NCI-H2107 treated with DMSO at 0.1 percent for 48 hours (cell line): ENCODE results near the gene IQSEC3.
"Not testable (repeated sequence)": the region's sequence is repeated elsewhere in the genome, so short reads cannot be mapped to it uniquely, and the experiment has no call there.

Experiments
- DNase-seq: peaks from one replicate; lab custom pipeline; 2025; ENCODE audit not compliant: unreplicated experiment; lab: John Stamatoyannopoulos, UW

The IQSEC3 gene

DNA sequence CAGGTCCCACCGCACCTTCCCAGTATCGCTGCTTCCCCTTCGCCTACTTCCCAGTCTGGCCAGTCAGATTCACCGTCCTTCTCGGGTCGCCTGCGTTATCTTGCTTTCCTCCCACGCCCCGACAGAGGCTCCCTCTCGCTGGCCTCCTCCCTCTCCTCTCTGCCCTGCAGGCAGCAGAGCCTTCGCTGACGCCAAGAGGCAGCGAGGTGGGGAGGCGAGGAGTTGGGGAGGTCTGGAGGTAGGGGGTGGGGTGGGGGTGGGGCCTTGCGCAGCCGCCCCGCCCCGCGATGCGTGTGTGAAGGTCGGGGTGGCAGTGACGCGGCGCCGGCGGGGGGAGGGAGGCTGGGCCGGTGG, at the start of gene IQSEC3:
Gene IQSEC3, plus strand, starts transcription at position 340 of the 354 bp plus-strand sequence. CDS start 116 bp downstream, outside the sequence.
- not testable (repeated sequence) for DNase-seq

DNA sequence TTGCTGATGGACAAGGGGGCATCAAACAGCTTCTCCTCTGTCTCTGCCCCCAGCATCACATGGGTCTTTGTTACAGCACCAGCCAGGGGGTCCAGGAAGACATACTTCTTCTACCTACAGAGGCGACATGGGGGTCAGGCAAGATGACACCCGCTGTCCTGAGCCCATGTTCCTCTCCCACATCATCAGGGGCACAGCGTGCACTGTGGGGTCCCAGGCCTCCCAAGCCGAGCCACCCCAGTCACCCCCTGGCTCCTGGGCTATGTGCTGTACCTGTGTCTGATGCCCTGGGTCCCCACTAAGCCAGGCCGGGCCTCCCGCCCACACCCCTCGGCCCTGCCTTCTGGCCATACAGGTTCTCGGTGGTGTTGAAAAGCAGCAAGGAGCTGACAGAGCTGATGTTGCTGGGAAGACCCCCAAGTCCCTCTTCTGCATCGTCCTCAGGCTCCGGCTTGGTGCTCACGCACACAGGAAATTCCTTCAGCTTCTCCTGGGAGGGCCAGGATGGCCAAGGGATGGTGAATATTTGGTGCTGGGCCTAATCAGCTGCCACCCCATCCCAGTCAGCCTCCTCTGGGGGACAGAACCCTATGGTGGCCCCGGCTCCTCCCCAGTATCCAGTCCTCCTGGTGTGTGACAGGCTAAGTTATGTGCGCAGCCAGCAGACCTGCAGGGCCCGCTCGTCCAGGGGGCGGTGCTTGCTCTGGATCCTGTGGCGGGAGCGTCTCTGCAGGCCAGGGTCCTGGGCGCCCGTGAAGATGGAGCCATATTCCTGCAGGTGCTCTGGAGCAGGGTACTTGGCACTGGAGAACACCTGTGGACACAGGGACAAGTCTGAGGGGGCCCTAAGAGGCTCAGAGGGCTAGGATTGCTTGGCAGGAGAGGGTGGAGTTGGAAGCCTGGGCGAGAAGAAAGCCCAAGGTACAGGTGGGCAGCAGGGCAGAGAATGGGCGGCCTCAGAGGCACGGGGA, 48.9 kb upstream of the IQSEC3 start:
- DNase-seq = not testable (repeated sequence)

DNA sequence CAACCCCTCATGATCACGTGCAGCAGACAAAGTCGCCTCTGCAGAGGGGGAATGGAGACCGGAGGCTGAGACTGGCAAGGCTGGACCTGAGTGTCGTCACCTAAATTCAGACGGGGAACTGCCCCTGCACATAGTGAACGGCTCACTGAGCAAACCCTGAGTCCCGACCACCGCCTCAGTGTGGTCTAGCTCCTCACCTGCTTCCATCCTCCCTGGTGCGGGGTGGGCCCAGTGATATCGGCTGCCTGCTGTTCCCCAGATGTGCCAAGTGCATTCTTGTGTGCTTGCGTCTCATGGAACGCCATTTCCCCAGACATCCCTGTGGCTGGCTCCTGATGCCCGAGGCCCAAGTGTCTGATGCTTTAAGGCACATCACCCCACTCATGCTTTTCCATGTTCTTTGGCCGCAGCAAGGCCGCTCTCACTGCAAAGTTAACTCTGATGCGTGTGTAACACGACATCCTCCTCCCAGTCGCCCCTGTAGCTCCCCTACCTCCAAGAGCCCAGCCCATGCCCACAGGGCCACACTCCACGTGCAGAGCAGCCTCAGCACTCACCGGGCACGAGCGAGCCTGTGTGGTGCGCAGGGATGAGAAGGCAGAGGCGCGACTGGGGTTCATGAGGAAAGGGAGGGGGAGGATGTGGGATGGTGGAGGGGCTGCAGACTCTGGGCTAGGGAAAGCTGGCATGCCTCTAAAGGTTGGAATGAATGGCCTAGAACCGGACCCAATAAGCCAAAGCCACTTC, 47.6 kb upstream of the IQSEC3 start:
- DNase-seq = not testable (repeated sequence)

DNA sequence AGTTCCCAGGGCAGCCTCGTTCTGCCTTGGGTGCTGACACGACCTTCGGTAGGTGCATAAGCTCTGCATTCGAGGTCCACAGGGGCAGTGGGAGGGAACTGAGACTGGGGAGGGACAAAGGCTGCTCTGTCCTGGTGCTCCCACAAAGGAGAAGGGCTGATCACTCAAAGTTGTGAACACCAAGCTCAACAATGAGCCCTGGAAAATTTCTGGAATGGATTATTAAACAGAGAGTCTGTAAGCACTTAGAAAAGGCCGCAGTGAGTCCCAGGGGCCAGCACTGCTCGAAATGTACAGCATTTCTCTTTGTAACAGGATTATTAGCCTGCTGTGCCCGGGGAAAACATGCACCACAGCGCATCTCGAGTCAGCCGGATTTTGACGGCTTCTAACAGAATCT, 46.7 kb upstream of the IQSEC3 start:
- not testable (repeated sequence) for DNase-seq

DNA sequence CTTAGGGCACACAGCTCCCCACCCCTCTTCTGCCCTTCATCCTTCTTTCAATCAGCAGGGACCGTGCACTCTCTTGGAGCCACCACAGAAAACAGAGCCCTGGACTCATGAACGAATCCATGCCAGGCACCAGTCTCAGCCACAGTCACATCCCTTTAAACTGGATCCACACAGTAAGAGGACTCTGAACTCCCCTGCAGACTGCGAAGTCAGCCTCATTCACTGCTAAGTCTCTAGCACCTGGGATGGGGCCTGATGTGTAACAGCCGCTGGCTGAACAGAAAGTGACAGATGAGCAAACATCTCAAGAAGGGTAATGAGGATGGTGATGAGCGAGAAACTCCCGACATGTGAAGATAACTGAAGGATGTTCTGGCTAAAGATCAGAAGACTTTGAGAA, 45.8 kb upstream of the IQSEC3 start:
- DNase-seq = no peak

DNA sequence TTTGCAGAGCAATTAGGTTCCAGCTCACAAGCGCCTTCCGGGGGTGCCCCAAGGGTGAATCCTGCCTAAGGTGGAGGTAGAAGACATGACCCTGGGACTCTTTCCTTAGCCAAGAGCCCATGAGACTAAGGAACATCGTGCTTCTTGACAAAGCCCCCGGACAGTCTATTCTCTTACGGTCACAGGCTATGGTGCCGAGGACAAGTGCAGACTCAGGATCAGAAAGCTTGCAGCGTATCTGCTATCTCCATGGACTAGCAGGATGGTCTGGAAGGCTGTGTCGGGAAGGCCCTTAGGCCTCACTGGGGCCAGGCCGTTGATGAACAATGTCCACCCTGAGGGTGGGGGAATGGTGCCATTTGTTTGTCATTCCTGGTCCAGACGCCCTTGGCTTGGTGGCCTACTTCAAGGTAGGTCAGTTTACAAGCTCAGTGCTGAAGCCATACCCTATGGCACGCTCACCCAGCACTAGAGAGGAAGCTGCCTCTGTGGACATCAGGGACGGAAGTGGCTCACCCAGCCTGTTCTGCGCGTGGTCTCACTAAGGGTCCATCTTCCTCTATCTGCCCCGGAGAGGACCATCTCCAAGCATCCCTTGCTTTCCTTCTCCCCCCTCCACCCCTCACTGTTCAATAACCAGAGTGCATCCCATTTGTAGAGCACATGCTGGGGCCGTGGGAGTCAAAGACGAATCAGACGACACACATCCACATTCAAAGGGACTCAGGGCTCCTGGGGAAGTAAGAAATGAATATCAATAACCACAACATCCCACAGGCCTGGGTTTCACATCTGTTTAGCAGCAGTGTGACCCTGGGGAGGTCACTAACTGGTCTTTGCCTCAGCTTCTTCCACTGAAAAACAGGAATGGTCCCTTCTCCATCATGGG, 45.0 kb upstream of the IQSEC3 start:
- DNase-seq = no peak

DNA sequence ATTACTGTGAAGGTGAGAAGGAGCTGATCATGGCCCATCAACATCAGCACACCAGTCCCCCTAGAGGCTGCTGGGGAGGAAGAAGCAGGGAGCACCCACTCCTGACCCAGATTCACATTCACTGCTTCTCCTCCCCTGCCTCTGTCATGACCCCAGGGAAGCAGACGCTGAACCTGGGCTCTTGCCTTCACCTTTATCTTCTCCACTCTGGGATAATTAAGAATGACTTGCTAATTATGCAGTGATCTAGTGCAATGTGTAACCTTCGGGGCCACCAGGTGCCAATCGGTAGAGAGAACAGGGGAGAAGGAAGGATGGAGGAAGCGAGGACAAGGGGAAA, 44.4 kb upstream of the IQSEC3 start:
- DNase-seq = no peak

DNA sequence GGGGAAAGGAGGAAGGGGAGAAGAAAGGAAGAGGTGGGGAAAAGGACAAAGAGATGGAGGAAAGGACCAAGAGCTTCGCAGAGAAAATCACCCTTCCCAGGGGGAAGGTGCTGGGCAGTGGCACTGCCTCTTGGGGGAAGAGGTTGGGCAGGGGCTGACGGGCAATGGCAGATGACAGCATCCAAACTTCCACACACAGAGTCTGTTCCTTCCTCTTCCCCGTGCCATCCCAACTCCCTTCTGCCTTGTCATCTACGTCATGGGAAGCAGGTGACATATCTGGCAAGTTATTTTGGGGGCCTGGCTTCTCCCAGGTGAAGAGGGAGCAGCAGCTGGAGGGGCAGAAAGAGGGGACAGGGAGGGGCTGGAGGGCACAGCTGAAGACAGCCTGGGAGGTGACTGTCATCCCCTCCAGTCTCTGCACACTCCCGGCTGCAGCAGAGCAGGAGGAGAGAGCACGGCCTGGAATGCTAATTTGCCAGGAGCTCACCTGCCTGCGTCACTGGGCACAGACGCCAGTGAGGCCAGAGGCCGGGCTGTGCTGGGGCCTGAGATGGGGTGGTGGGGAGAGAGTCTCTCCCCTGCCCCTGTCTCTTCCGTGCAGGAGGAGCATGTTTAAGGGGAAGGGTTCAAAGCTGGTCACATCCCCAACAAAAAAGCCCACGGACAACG, 43.9 kb upstream of the IQSEC3 start:
- no peak for DNase-seq

DNA sequence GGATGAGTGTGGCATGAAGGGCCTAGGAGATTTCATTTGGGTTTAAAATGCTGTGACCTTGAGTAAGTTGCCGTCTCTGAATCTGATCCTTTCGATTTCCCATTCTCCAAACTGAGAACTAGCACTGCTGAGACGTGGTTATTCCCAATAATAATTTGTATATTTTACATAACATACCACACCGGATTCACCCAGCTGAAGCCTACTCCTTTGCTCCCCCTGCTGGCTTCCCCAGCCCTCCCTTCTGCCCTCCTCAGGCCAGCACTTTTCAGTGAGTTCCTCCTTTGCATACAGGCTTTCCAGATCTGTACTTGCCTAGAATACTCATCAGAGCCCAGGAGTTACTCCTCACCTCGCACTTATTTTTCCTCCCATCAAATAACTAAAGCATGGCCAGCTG, 38.7 kb upstream of the IQSEC3 start:
- DNase-seq = not testable (repeated sequence)

DNA sequence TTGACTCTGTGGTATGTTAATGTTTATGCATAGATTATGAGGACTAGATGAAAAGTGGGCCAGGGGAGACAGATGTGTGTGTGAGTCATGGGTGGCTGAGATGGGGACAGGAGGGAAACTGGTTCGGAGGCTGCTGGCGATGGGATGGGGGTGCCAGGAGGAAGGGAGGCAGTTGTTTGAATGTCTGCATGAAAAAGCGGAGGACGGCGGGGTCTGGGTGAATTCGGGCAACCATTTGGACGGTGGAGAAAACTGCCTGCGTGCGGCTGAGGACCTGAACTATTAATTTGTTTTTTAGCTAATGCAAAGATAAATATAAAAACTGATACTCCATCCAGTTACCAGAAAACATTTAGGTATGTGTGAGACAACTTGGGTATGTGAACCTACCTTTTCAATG, 27.8 kb upstream of the IQSEC3 start:
- DNase-seq = not testable (repeated sequence)

DNA sequence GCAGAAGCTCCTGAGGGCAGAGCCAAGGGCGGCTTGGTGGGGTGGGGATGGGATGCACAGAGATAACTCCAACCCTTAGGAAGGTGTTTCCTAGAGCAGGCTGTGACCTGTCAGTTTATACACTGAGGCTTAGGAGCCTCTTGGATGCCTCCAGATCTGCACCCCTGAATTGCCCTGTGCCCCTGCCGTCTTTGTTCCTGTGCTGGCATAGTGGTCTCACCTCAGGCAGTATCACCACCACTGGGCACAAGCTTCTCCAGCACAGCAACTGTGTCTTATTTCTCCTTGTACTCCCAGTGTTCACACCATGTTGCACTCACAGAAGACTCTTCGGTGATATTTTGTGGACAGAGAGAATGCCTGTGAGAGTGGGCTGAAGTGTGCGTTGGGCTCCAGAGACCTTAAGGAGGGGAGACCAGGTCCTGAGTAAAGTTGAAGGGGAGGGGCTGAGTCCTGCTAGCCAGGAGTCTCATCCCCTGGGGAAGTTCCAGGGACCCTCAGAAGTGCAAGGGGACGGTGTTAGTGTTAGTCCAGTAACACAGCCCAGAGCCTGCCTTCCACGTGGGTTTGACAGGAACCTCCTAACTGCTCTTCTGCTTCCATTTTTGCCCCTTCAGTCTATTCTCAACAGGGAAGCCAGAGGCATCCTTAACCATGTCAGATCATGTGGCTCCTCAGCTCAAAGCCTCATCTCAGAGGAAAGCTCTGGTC, 26.9 kb upstream of the IQSEC3 start:
- not testable (repeated sequence) for DNase-seq

DNA sequence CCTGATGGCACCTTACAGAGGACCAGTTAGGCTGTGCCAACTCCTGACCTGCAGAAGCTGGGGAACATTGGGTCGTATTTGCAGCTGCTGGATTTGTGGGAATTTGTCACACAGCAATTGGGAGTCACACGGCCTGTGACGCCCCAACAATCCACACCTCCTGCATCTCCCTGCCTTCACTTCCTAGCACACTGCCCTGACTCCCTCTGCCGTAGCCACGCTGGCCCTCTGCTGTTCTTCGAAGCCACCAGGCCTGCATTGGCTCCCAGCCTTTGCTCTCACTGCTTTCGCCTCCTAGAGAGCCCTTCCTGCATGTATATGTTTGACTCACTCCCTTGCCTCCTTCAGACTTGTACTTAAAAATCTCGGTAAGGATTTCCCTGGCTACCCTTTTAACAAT, 22.2 kb upstream of the IQSEC3 start:
- not testable (repeated sequence) for DNase-seq

DNA sequence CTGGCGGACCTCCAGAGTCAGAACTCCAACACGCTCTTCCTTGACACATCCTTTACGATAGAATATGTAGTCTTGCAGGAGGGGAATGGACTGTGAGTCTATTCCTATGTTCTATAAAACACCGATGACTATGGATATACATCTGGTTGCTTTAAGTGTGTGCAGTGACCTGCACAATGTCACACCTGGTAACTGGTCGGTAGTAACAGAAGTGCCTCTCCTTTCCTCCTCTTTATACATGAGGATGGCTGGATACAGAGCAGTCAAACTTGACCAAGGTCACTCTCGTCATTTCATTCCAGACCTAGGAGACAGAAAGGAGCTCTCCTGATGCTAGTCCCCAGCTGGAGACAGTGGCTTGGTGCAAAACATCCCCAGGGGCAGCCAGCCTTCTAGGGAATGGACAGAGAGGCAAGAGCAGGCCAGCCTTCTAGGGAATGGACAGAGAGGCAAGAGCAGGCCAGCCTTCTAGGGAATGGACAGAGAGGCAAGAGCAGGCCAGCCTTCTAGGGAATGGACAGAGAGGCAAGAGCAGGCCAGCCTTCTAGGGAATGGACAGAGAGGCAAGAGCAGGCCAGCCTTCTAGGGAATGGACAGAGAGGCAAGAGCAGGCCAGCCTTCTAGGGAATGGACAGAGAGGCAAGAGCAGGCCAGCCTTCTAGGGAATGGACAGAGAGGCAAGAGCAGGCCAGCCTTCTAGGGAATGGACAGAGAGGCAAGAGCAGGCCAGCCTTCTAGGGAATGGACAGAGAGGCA, 21.2 kb upstream of the IQSEC3 start:
- not testable (repeated sequence) for DNase-seq

DNA sequence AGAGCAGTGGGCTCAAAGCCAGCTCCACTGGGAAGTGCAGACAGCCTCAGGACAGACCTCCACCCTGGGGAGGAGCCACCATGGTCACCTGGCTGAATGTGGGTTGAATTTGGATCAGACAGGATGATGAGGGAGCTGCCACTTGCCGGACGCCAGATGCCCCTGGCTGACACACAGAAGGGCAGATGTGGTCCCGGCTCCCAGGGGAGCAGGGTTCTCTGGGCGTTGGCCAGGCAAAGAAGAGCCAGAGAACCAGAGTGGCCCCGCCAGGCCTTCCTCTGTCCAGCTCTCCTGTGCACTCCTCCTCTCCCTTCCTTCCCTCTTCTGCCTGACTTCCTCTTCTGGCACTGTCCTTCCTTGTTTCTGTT, 20.6 kb upstream of the IQSEC3 start:
- DNase-seq = not testable (repeated sequence)

DNA sequence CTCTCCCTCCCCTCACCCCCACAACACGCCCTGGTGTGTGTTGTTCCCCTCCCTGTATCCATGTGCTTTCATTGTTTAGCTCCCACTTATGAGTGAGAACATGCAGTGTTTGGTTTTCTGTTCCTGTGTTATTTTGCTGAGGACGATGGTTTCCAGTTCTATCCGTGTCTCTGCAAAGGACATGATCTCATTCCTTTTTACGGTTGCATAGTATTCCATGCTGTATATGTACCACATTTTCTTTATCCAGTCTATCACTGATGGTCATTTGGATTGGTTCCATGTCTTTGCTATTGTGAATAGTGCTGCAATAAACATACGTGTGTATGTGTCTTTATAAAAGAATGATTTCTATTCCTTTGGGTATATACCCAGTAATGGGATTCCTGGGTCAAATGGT, 20.0 kb upstream of the IQSEC3 start:
- DNase-seq = not testable (repeated sequence)

DNA sequence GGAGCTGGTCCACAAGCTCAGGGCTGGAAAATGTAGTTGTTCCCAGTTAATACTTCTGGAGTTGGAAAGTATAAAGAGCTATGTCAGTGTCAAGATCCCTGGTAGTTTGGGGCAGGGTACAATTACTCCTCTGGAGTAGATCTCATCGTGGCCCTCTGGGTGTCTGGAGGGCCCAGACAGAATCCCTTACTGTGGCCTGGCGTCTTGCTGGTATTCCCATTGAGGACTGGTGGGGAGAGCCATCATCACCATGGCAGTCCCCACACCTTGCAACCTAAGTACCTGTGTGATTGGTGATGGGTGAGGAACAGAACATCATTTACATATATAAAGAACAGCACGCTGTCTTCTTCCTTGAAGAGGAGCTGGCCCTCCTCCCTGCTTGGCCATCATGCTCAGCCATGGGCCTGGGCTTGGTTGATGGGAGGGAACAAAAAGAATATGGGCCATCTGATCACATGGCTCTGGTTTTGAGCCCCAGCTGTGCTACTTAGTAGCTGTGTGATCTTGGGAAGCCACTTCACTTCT, 18.8 kb upstream of the IQSEC3 start:
- DNase-seq = not testable (repeated sequence)

DNA sequence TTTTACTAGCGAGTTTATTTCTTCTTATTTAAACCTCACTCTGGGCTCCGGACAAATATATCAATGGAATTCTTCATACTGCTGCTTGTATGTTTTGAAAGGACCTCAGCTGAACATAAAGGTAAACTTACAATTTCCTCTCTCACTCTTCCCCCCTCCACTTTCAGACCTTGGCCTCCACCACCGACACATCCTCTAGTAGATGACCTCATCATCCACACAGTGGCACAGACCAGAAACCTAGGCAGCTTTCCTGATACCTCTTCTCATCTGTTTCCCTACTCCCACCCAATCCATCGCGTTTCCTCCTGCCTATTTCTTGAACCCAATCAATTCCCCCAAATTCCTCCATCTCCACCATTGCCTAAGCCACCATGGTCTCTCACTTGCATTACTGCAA, 17.4 kb upstream of the IQSEC3 start:
- DNase-seq = not testable (repeated sequence)

DNA sequence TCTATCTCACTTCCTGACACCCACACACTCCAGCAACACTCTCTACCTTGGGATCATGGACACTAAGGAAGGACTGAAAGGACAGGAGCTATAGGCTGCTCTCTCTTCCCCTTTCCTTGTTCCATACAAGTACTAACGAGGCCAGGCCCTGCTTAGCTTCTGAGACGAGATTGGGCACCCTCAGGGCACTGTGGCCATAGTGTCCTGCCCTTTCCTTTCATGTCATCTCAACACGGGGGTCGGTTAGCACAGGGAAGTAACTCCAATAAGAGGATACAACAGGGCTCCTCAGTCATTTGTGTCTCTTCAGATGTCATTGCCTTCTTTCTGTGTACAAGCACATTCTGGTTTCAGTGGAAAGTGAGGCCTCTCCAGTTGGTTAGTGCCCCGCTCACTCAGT, 15.5 kb upstream of the IQSEC3 start:
- DNase-seq = not testable (repeated sequence)

DNA sequence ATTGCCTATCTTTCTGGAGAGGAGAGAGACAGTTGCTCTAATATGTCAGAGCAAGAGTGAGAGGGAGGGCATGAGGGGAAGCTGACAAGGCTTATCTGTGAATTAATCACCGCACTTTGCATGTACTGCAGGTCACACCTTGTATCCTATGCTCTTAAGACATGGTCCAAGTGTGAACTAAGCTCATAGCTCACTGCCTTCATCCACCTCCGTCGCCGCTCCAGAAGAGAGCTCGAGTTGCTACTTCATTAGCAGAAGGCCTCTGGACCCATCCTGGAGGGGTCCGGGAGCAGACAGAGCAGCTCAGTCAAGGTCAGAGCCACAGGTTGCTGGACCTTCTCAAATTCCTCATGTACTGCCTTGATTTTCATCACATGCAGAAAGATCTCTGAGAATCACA, 14.6 kb upstream of the IQSEC3 start:
- DNase-seq = not testable (repeated sequence)
